ENCODE data around the gene TAF11L9. TPM values are rescaled to one million over a fixed set of nuclear protein-coding genes. Genes with fewer than 3 reads are reported as not detected.
"Not testable (repeated sequence)": the region's sequence is repeated elsewhere in the genome, so short reads cannot be mapped to it uniquely, and the experiment has no call there.

The TAF11L9 gene
- total RNA-seq, result not detected in 2 replicates

DNA sequence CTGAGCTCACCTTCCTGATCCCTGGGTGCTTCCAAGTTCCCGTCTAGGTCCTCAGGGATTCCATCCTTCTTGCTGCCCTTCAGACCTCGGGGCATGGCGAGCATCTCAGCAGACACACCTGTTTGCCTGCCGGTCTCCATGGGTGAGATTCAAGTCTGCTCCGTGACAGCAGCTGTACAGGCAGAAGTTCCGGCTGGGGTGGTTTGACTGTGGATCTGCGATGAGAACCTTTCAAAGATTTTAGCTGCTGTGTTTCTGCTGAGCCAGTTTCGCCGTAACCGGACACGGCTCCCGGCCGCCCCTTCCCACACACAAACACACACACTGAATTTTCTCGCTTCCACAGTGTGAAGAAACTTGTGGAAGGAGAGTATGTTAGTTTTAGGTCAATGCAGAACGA is at the start of gene TAF11L9:
Gene TAF11L9 (minus strand): TSS at position 140 of the 400 bp plus-strand sequence.
- intact Hi-C loops (cut with micrococcal nuclease), result not testable (repeated sequence)

DNA sequence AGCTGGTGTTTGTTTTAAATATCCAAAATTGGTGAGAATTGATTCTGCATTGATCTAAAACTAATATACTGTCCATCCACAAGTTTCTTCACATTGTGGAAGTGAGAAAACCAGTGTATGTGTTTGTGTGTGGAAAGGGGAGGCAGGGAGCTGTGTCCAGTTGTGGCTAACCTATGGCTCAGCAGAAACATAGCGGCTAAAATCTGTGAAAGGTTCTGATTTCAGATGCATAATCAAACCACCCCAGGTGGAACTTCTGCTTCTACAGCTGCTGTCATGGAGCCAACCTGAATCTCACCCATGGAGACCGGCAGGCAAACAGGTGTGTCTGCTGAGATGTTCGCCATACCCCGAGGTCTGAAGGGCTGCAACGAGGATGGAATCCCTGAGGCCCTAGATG is 40.0 kb upstream of the TAF11L9 start, which contains the start of gene TAF11L14:
Gene TAF11L14 (plus strand): TSS at position 301 of the 400 bp plus-strand sequence.
- intact Hi-C loops (cut with micrococcal nuclease), result no loop called here

DNA sequence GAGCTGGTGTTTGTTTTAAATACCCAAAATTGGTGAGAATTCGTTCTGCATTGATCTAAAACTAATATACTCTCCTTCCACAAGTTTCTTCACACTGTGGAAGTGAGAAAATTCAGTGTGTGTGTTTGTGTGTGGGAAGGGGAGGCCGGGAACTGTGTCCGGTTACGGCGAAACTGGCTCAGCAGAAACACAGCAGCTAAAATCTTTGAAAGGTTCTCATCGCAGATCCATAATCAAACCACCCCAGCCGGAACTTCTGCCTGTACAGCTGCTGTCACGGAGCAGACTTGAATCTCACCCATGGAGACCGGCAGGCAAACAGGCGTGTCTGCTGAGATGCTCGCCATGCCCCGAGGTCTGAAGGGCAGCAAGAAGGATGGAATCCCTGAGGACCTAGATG is 37.6 kb upstream of the TAF11L9 start, which contains the start of gene TAF11L13:
Gene TAF11L13 (plus strand): TSS at position 301 of the 400 bp plus-strand sequence.
- intact Hi-C loops (cut with micrococcal nuclease), result not testable (repeated sequence)

DNA sequence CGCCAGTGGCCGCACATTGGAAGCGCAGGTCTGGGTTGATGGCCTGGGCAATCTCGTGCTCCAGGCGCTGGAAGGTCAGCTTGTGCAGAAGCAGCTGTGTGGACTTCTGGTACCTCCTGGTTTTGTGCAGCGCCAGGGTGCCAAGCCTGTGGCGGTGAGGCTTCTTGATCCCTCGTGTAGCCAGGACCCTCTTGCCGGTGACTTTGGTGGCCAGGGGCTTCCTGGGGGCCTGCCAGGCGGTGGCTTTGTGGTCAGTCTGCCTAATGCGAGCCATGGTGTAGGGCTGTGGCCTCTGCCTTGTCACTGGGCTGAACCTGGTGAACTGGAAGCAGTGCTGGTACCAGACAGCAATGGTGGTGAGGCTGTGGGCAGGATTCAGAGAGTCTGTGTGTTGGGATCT is 31.5 kb upstream of the TAF11L9 start:
- intact Hi-C loops (cut with micrococcal nuclease), result no loop called here

DNA sequence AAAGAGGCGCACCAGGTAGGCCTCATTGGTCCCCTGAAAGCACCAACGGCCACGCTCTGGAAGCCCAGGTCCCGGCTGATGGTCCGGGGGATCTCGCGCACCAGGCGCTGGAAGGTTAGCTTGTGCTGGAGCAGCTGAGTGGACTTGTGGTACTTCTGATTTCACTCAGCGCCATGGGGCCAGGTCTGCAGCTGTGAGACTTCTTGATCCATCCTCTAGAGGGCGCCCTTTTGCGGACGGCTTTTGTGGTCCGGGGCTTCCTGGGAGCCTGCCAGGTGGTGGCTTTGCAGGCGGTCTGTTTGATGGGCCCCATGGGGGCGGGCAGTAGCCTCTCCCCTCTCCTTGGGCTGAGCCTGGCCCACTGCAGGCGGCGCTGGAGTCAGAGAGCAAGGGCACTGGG is 26.4 kb upstream of the TAF11L9 start:
- intact Hi-C loops (cut with micrococcal nuclease), result no loop called here

DNA sequence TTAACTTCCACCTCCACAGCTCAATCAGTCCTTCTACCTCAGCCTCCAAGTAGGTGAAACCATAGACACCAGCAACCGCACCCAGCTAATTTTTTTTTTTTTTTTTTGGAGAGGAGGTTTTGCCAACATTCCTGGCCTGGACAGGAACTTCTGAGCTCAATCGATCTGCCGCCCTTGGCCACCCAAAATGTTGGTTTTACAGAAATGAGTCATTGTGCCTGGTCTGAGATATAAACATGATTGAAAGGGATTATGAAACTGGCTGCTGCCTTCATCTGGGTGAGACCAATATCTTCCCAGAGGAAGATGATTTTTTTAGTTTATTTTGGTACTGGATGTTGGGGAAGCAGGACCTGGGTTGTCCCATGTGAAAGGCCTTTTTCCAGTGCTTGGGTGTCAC is 25.2 kb upstream of the TAF11L9 start:
- intact Hi-C loops (cut with micrococcal nuclease), result no loop called here

DNA sequence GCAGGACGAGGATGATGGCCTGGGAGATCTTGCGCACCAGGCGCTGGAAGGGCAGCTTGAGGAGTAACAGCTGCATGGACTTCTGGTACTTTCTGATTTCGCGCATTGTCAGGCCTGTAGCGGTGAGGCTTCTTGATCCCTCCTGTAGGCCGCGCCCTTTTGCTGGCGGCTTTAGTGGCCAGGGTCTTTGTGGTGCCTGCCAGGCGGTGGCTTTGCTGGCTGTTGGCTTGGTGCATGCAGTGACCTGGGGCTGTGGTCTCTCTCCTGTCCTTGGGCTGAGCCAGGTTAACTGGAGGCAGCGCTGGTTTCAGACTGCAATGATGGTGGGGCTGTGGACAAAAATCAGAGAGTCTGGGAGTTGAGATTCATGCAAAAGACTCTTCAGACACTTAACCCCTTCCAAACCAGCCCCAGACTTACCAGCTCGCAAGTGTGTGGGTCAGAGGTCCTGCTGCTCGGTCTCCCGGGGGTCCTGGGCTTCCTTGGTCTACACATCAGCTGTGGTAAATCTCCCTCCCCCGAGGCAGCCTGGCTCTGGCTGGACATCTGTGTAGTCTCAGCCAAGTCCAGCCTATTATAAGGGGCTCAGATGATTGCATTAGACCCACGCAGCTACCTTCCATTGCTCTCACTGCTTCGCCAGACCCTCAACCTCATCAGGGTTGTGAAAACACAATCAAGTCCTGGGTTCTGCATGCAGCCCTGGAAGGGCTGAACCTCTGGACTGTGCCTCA is 20.8 kb upstream of the TAF11L9 start:
- intact Hi-C loops (cut with micrococcal nuclease), result no loop called here

DNA sequence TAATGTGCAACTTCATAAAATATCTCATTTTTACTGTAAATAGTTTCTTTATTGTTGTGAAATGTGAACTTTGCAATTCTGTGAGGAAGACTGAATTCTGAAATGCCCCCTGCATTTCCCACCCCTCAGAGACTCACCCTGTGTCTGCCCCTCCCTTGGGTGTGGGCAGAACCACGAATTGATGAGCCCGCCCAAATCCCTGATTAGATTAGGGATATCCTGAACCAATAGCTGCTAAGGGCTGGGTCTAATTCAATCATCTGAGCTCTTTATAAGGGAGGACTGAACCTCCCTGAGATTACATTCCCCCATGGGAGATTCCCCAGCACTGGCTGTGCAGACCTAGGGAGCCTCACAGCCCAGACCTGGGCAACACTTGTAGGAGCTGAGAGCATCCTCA is 15.9 kb upstream of the TAF11L9 start, which contains the start of gene TAF11L12:
Gene TAF11L12 (plus strand): TSS at position 301 of the 400 bp plus-strand sequence.
- intact Hi-C loops (cut with micrococcal nuclease), result not testable (repeated sequence)

DNA sequence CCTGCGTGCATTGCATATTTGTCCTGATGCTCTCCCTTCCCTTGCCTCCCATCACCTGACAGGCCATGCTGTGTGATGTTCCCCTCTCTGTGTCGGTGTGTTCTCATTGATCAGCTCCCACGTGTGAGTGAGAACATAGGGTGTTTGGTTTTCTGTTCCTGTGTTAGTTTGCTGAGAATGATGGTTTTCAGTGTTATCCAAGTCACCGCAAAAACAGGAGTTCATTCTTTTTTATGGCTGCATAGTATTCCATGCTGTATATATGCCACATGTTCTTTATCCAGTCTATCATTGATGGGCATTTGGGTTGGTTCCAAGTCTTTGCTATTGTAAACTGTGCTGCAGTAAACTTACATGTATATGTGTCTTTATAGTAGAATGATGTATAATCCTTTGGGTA is 13.3 kb upstream of the TAF11L9 start:
- intact Hi-C loops (cut with micrococcal nuclease), result not testable (repeated sequence)

DNA sequence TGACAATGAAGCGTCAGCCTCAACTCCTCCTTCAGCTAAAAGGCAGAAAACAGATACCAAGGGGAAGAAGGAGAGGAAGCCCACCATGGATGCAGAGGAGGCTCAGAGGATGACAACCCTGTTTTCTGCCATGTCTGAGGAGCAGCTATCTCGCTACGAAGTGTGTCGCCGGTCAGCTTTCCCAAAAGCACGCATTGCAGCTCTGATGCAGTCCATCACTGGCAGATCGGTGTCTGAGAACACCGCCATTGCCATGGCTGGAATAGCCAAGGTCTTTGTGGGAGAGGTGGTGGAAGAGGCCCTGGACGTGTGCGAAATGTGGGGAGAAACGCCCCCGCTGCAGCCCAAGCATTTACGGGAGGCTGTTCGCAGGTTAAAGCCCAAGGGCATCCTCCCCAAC is 10.8 kb upstream of the TAF11L9 start:
- intact Hi-C loops (cut with micrococcal nuclease), result no loop called here

DNA sequence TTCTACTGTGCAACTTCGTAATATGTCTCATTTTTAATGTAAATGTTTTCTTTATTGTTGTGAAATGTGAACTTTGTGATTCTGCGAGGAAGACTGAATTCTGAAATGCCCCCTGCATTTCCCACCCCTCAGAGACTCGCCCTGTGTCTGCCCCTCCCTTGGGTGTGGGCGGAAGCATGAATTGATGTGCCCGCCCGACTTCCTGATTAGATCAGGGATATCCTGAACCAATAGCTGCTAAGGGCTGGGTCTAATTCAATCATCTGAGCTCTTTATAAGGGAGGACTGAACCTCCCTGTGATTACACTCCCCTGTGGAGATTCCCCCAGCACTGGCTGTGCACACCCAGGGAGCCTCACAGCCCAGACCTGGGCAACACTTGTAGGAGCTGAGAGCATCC is 9.7 kb upstream of the TAF11L9 start, which contains the start of gene TAF11L11:
Gene TAF11L11 (plus strand): TSS at position 304 of the 400 bp plus-strand sequence.
- intact Hi-C loops (cut with micrococcal nuclease), result not testable (repeated sequence)

DNA sequence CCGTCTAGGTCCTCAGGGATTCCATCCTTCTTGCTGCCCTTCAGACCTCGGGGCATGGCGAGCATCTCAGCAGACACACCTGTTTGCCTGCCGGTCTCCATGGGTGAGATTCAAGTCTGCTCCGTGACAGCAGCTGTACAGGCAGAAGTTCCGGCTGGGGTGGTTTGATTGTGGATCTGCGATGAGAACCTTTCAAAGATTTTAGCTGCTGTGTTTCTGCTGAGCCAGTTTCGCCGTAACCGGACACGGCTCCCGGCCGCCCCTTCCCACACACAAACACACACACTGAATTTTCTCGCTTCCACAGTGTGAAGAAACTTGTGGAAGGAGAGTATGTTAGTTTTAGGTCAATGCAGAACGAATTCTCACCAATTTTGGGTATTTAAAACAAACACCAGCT is 3.5 kb upstream of the TAF11L9 start, which contains the start of gene TAF11L10:
Gene TAF11L10 (minus strand): TSS at position 101 of the 400 bp plus-strand sequence.
- intact Hi-C loops (cut with micrococcal nuclease), result not testable (repeated sequence)

DNA sequence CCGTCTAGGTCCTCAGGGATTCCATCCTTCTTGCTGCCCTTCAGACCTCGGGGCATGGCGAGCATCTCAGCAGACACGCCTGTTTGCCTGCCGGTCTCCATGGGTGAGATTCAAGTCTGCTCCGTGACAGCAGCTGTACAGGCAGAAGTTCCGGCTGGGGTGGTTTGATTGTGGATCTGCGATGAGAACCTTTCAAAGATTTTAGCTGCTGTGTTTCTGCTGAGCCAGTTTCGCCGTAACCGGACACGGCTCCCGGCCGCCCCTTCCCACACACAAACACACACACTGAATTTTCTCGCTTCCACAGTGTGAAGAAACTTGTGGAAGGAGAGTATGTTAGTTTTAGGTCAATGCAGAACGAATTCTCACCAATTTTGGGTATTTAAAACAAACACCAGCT is 3.3 kb downstream of the TAF11L9 start, which contains the start of gene TAF11L8:
Gene TAF11L8 (minus strand): TSS at position 101 of the 400 bp plus-strand sequence.
- intact Hi-C loops (cut with micrococcal nuclease), result not testable (repeated sequence)

DNA sequence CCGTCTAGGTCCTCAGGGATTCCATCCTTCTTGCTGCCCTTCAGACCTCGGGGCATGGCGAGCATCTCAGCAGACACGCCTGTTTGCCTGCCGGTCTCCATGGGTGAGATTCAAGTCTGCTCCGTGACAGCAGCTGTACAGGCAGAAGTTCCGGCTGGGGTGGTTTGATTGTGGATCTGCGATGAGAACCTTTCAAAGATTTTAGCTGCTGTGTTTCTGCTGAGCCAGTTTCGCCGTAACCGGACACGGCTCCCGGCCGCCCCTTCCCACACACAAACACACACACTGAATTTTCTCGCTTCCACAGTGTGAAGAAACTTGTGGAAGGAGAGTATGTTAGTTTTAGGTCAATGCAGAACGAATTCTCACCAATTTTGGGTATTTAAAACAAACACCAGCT is 8.5 kb downstream of the TAF11L9 start, which contains the start of gene TAF11L7:
Gene TAF11L7 (minus strand): TSS at position 101 of the 400 bp plus-strand sequence.
- intact Hi-C loops (cut with micrococcal nuclease), result not testable (repeated sequence)

Other genes starting within 250 kb of the TAF11L9 start
- not detected in 2 replicates for gene TAF11L2, start 96.2 kb downstream of the TAF11L9 start, total RNA-seq
- not detected in 2 replicates for gene TAF11L3, start 76.0 kb downstream of the TAF11L9 start, total RNA-seq
- gene TAF11L4, start 72.6 kb downstream of the TAF11L9 start, total RNA-seq, result not detected in 2 replicates
- not detected in 2 replicates for gene TAF11L5, start 69.2 kb downstream of the TAF11L9 start, total RNA-seq
- not detected in 2 replicates for gene TAF11L6, start 65.7 kb downstream of the TAF11L9 start, total RNA-seq
- gene TAF11L7, start 8.6 kb downstream of the TAF11L9 start, total RNA-seq, result not detected in 2 replicates
- gene TAF11L8, start 3.4 kb downstream of the TAF11L9 start, total RNA-seq, result not detected in 2 replicates
- gene TAF11L10, start 3.4 kb upstream of the TAF11L9 start, total RNA-seq, result not detected in 2 replicates
- not detected in 2 replicates for gene TAF11L11, start 9.8 kb upstream of the TAF11L9 start, total RNA-seq
- not detected in 2 replicates for gene TAF11L12, start 16.0 kb upstream of the TAF11L9 start, total RNA-seq
- gene TAF11L13, start 37.7 kb upstream of the TAF11L9 start, total RNA-seq, result not detected in 2 replicates
- gene TAF11L14, start 40.1 kb upstream of the TAF11L9 start, total RNA-seq, result not detected in 2 replicates